Adrenal gland (tissue), 12 donors: ENCODE data around the gene AHNAK. TPM values are rescaled to one million over a fixed set of nuclear protein-coding genes. Genes with fewer than 3 reads are reported as not detected.

Source experiments
- DNase-seq, 7 donors: peaks; one replicate each; pipeline ENCODE4 v3.0.0-alpha.2; 2019 to 2020
- H3K27ac ChIP-seq, 5 donors: fragments of 200-600 bp; sonication (generic) in 4 of 5; 1 replicate in 3 of 5; 2 replicates in 2 of 5; pipeline versions ENCODE4 v1.5.1 to v1.8.0; 2016 to 2020; ENCODE audit warnings: mild to moderate bottlenecking in 1 of 5
- H3K27me3 ChIP-seq: fragments of 200-600 bp; 2 replicates; pipeline ENCODE4 v1.8.0; 2021
- H3K36me3 ChIP-seq, 2 donors: fragments of 200-600 bp; replicated peaks in 1 of 2; 1 replicate in 1 of 2; 2 replicates in 1 of 2; pipeline versions ENCODE4 v1.5.1 to v1.8.0; 2018 to 2022
- H3K4me1 ChIP-seq, 2 donors: fragments of 200-600 bp; replicated peaks in 1 of 2; 1 replicate in 1 of 2; 2 replicates in 1 of 2; pipeline versions ENCODE4 v1.5.1 to v1.8.0; 2018 to 2021
- H3K4me3 ChIP-seq, 4 donors: fragments of 200-600 bp; sonication (generic) in 3 of 4; one replicate each; pipeline ENCODE4 v1.5.1; 2016 to 2018
- H3K9me3 ChIP-seq, 3 donors: fragments of 200-600 bp; sonication (generic) in 1 of 3; replicated peaks in 1 of 3; 1 replicate in 2 of 3; 2 replicates in 1 of 3; pipeline versions ENCODE4 v1.5.1 to v1.8.0; 2016 to 2021
- CTCF ChIP-seq, 6 experiments: fragments of 450-650 bp in 4 of 6; fragments of 200-600 bp in 2 of 6; sonication (generic) in 1 of 6; IDR thresholded peaks; 1 replicate in 5 of 6; 2 replicates in 1 of 6; pipeline versions ENCODE4 v1.5.1 to v1.8.0; 2016 to 2021; ENCODE audit warnings: antibody characterized with exemption in 6 of 6, mild to moderate bottlenecking in 2 of 6, moderate library complexity in 1 of 6
- POLR2A ChIP-seq, 2 donors: fragments of 450-650 bp; IDR thresholded peaks; one replicate each; pipeline ENCODE4 v1.6.1; 2017; ENCODE audit warnings: antibody characterized with exemption in 2 of 2, mild to moderate bottlenecking in 2 of 2, moderate library complexity in 1 of 2
- WGBS, 4 donors: extraction: QIAGEN DNeasy Blood & Tissue Kit in 2 of 4; methylation state at CpG; one replicate each; pipeline versions ENCODE4 v1.1.5 to v1.1.7; 2013 to 2017; 5-methylcytosine and 5-hydroxymethylcytosine counted together
- intact Hi-C, 2 donors: fragments of 100-400 bp; cut with DNase I; formaldehyde crosslinking; loops; one replicate each; pipeline versions ENCODE4 v1.14.1 to v1.15.0; 2022 to 2023
- polyA plus RNA-seq, 3 donors: library from polyadenylated mRNA; stranded (reverse); fragments of 200-250 nt in 2 of 3; fragments of 350-450 nt in 1 of 3; fragmentation: Illumina TruSeq in 1 of 3; extraction: RNeasy Lipid Tissue Mini Kit (QIAGEN cat#74804) in 1 of 3; gene quantifications; one replicate each; pipeline ENCODE4 v1.2.3, GENCODE V29; 2013 to 2014
- total RNA-seq, 9 donors: library from RNA; depleted of rRNA in 4 of 9; stranded (reverse); fragments of >200 nt in 4 of 9; fragments of 120-200 nt in 1 of 9; fragmentation: NEBNext Ultra II Directional in 1 of 9; extraction: Animal tissue kit (Norgen Biotek cat#: 25700) in 1 of 9; gene quantifications; one replicate each; pipeline versions ENCODE4 v1.1.0 to v1.2.4, GENCODE V29; 2013 to 2023
- donor health status: healthy with polysubstance abuse.
- donor health status: Bipolar disorder and iron deficiency.
- donor health status: DM: yes; HTN: yes; CAD: no.
- donor health status: DM: no; HTN: no; CAD: no.
- donor health status: DM: no; HTN: no; CAD: no.
- donor health status: DM: yes; HTN: yes; CAD: no.

AHNAK gene
- total and polyA plus RNA-seq, 12 donors: 32.0 to 307 (median 175) TPM

- Histone ChIP-seq H3K27me3 (no peaks in the 10 kb centered on the region), H3K4me3 (no peak overlapping the region), H3K9me3 (no peaks in the 10 kb centered on the region), H3K4me1 (peaks cover 0 to 10% of the 10 kb centered on the region in 2 donors), H3K27ac (no peak overlapping the region), H3K36me3 (no peaks in the 10 kb centered on the region)
- WGBS, 4 donors: 80 to 91% (median 84%) methylated on average over 8 to 9 of the region's 9 CpGs
- intact Hi-C loops: no loop called here
- no peak for DNase-seq
- TF ChIP-seq POLR2A (IDR thresholded peaks at IDR 0.05) (no peak), CTCF (IDR thresholded peaks at IDR 0.05) (no peak)
Measured at GRCh38 chr11:62449451-62449851, 97.2 kb downstream of the AHNAK start.

- TF ChIP-seq CTCF (IDR thresholded peaks at IDR 0.05) (no peak), POLR2A (IDR thresholded peaks at IDR 0.05) (no peak)
- 80 to 88% (median 85%) methylated on average over 5 of the region's 5 CpGs for WGBS, 4 donors
- DNase-seq: no peak
- Histone ChIP-seq H3K4me3 (no peak overlapping the region), H3K27me3 (no peaks in the 10 kb centered on the region), H3K9me3 (no peaks in the 10 kb centered on the region), H3K4me1 (peaks cover 0 to 11% of the 10 kb centered on the region in 2 donors), H3K27ac (peak overlapping the region in 1 of 5 donors; percentile 94), H3K36me3 (no peaks in the 10 kb centered on the region)
- intact Hi-C loops: no loop called here
Measured at GRCh38 chr11:62446091-62446490, 100.5 kb downstream of the AHNAK start.

GRCh38 chr11:62445314-62445740 is 101.3 kb downstream of the AHNAK start:
- Histone ChIP-seq H3K4me3 (no peak overlapping the region), H3K27me3 (no peaks in the 10 kb centered on the region), H3K36me3 (no peaks in the 10 kb centered on the region), H3K9me3 (no peaks in the 10 kb centered on the region), H3K4me1 (peaks cover 0 to 17% of the 10 kb centered on the region in 2 donors), H3K27ac (peak overlapping the region in 2 of 5 donors; percentile 34 to 94)
- intact Hi-C loops: no loop called here
- TF ChIP-seq CTCF (IDR thresholded peaks at IDR 0.05): no peak
- TF ChIP-seq POLR2A (IDR thresholded peaks at IDR 0.05): no peak
- WGBS, 4 donors: 53 to 75% (median 73%) methylated on average over 4 to 5 of the region's 5 CpGs
- no peak for DNase-seq

- Histone ChIP-seq H3K36me3 (no peaks in the 10 kb centered on the region), H3K27me3 (no peaks in the 10 kb centered on the region), H3K4me3 (peak overlapping the region in 1 of 4 donors; percentile 49), H3K4me1 (peaks cover 0 to 19% of the 10 kb centered on the region in 2 donors), H3K9me3 (no peaks in the 10 kb centered on the region), H3K27ac (peak overlapping the region in 3 of 5 donors; percentile 68 to 94 (median 78))
- WGBS, 4 donors: 44 to 64% (median 47%) methylated on average over 9 of the region's 9 CpGs
- DNase-seq: no peak
- TF ChIP-seq CTCF (IDR thresholded peaks at IDR 0.05): no peak
- TF ChIP-seq POLR2A (IDR thresholded peaks at IDR 0.05): no peak
- intact Hi-C loops: no loop called here
Measured at GRCh38 chr11:62444835-62445234, 101.8 kb downstream of the AHNAK start.
